IPS DF 4.7 (cell line): ENCODE data around the gene CHRM4.
"Not testable (repeated sequence)": the region's sequence is repeated elsewhere in the genome, so short reads cannot be mapped to it uniquely, and the experiment has no call there.

Source experiments
- DNase-seq: peaks from one replicate; pipeline ENCODE4 v3.0.0-alpha.2; 2013; ENCODE audit warnings: low spot score; ENCODE audit errors: extremely low read depth

CHRM4 gene

DNA sequence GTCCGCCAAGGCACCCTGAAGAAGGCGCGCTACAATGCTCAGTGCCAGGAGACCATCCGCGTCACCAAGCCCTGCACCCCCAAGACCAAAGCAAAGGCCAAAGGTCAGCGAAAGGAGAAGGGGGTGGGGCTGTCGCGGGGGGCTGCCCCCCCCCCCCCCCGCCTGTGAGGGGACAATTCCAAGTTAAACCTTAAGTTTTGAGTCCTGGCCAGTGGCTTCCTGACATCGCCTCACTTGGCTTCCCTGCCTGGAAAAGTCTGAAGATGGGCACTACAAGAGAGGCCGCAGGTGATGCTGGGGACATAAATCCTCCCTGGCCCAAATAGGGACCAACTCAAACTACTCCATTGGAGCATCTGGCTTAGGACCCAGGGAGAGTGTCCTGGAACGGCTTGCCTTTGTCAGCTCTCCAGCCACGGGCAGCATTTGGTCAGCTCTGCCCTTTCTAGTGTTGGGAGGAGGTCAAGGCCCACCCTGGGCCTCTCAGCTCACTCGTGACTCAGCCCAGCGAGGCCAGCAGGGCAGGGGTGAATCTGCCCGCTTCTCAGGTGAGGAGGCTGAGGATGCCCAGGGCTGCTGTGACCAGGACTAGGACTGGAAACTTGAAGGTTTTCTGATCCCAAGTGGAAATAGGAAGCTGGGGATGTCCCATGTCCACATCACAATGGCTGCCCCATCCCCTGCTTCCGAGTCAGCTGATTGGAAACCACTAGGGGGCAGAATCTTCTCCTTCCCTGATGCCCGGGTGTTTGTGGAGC, 8.8 kb downstream of the CHRM4 start:
- DNase-seq: no peak

- DNase-seq: no peak
Measured at GRCh38 chr11:46381819-46382645, 9.5 kb downstream of the CHRM4 start.

DNA sequence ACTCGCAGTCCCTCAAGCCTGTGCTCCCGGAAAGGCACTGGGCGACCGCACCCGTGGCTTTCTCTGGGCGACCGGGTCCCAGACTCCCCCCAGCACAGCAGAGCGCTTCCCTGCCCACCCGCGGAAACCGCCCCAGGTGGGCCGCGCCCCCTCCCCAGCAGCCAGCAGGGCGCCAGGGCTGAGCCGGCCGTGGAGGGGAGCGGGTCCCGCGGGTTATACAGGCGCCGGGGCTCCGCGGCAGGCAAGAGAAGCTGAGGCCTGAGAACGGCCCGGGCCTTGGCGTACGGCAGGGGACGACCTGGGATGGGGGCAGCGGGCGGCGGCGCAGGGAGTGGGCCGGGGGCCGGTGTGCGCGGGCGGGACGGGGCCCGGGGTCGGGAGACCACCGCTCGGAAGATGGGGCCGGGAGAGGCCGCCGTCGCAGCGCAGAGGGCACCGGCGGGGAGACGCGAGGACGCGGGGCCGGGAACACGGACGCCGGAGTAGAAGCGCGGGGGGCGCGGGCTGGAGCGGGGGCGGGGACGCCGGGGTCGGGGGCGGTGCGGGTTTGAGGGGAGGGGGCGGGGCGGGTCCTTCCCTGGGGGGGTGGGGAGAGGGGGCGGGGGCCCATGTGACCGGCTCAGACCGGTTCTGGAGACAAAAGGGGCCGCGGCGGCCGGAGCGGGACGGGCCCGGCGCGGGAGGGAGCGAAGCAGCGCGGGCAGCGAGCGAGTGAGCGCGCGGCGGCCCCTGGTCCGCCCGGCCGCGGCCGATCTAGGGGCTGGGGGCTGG, 10.3 kb downstream of the CHRM4 start, which contains the start of gene MDK:
Gene MDK (plus strand): TSS at position 622 of the 771 bp plus-strand sequence. CDS start 389 bp downstream, outside the sequence.
- no peak for DNase-seq

- DNase-seq: no peak
Measured at GRCh38 chr11:46380340-46381047, 11.1 kb downstream of the CHRM4 start.

- DNase-seq: not testable (repeated sequence)
Measured at GRCh38 chr11:46379482-46380293, 11.9 kb downstream of the CHRM4 start.

DNA sequence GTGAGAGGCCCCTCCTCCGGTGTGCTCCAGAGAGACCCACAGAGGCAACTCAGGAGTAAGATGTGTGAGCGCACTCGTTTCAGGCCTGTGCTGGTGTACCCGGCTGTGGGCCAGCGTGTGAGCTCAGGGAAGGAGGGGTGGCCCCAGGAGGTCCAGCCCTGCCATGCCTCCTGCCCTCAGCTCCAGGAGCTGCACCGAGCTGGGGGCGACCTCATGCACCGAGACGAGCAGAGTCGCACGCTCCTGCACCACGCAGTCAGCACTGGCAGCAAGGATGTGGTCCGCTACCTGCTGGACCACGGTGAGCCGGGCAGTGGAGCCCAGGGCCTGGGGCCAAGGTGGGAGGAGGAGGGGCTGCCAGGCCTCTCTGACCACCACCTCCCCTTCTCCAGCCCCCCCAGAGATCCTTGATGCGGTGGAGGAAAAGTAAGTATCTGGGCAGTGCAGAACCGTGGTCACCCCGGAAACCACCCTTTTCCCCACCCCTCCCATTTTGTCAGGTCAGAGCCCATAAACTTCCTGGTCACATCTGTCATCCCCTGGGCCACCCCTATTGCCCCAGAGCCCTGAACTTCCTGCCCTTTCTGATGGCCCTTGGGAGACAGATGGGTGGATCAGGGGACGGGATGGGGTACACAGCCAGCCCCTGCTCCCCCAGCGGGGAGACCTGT, 12.6 kb downstream of the CHRM4 start:
- no peak for DNase-seq

DNA sequence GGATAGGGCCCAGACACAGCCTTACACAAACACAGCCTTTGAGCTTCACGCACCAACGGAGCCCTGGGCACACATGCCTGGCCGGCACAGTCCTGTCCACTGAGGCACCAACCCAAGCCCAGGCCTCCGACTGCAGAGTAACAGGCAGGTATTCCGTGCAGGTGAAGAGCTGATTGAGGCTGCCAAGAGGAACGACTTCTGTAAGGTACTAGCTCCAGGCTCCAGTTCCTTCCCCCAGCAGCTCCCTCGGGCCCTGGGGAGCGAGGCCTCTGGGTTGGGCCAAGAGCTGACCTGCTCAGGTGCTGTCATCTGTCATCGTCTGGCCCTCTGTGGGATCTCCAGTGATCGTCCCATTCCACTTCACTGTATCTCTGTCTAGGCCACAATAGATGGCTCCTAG, 13.3 kb downstream of the CHRM4 start:
- DNase-seq: no peak

GRCh38 chr11:46377831-46378230, 13.7 kb downstream of the CHRM4 start:
- DNase-seq: no peak

DNA sequence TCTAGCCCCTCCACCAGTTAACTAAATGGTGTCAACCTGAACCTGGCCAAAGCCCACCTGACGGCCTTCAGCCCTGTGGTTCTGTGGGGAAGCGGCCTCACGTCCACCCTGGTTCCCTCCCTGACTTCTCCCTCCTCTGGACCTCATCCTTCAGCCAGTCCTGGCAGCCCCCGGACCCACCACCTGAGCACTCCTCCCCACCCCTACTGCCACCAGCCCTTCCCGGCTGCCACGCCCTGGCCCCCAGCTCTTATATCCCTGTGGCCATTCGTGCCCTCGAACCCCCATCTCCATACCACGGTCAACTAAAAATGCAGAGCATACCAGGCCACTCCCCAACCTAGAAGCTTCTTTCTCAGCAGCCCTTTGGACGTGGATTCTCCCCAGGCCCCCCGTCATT, 14.3 kb downstream of the CHRM4 start:
- no peak for DNase-seq

- DNase-seq: no peak
Measured at GRCh38 chr11:46376258-46377050, 15.1 kb downstream of the CHRM4 start.

DNA sequence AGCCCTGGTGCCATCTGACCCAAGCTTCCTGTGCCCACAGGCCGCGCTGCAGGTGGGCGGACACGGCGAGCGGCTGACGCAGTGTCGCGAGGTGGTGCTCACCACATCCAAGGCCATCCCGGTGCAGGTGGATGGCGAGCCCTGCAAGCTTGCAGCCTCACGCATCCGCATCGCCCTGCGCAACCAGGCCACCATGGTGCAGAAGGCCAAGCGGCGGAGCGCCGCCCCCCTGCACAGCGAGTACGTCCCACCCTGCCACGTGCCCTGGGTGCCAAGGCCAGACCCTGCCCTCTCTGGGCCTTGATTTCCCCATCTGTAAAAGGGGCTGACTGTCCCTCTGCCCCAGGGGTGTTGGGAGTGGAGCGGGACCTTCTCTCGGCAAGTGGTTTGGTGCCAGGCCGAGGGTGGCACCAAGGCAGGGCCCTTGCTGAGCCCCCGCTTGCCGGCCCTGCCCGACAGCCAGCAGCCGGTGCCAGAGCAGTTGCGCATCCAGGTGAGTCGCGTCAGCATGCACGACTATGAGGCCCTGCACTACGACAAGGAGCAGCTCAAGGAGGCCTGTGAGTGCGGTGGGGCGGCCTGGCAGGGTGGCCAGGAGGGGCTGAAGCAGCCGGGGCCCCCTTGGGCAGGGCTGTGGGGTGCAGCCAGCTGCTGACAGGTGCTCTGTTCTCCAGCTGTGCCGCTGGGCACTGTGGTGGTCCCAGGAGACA, 16.0 kb downstream of the CHRM4 start:
- DNase-seq: no peak

- DNase-seq: no peak
Measured at GRCh38 chr11:46374815-46375214, 16.8 kb downstream of the CHRM4 start.

GRCh38 chr11:46373787-46374740, 17.5 kb downstream of the CHRM4 start:
- DNase-seq: no peak

DNA sequence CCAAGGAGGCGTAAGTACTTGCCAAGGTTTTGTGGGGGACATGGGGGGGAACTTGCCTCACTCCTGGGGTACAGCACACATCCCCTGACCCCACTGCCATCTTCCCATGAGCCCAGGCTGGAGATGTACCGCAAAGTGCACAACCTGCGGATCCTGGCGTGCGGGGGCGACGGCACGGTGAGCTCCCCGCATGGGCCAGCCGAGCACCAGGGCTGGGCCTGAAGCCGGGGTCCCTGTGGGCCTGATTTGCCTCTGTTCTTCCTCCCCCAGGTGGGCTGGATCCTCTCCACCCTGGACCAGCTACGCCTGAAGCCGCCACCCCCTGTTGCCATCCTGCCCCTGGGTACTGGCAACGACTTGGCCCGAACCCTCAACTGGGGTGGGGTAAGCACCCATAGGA, 19.1 kb downstream of the CHRM4 start:
- not testable (repeated sequence) for DNase-seq

GRCh38 chr11:46372086-46372485, 19.5 kb downstream of the CHRM4 start:
- DNase-seq: no peak

DNA sequence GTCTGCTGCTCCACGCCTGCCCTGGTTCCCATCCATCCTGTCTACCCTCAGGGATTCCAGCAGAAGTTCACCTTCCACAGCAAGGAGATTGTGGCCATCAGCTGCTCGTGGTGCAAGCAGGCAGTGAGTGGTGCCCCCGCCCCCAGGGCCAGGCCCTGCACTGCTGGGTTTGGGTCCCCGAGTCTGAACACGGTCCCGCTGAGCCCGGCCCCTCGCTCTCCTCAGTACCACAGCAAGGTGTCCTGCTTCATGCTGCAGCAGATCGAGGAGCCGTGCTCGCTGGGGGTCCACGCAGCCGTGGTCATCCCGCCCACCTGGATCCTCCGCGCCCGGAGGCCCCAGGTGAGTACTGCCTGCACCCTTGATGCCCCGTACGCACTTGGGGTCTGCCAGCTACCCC, 20.3 kb downstream of the CHRM4 start:
- not testable (repeated sequence) for DNase-seq

- DNase-seq: no peak
Measured at GRCh38 chr11:46370253-46370652, 21.3 kb downstream of the CHRM4 start.
